ENCODE results near the gene SEMA3A. TPM values are rescaled to one million over a fixed set of nuclear protein-coding genes. Genes with fewer than 3 reads are reported as not detected.

SEMA3A gene
- 25.6 and 138 TPM in 2 replicates for total RNA-seq

DNA sequence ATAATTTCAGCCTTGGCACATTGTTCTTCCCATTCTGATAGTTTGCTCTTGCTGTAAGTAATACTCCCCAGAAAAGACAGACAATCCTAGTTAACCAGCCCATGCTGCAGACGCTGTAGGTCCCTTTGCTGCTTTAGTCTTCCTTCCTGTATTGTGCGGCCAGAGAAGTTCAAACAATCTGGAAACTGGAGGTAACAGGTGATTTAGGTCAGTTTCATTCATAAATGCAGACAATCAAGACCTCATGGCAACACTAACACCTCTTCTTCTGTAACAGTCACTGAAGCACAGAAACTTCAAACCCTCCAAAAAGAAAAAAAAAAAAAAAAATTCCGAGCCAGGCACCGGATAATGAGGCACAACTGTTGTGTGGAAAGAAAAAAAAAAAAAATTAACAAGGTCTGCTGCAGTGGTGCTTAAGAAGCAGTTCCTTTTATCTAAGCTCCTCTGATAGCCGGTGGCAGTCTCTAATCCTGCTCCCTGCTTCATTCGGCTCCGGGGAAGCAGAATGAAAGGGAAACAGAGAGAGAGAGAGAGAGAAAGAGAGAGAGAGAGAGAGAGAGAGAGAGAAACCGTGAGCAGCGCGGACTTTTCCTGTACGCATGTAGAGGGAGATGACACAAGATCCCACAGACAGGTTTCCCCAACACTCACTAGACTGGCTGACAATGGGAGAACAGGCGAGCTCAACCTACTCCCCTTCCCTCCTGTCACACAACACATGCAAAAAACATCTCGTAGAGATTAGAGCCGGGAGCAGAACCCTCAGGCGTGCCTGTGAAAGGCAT is at the start of gene SEMA3A:
TSS of gene SEMA3A (minus strand) at position 306 of the 788 bp plus-strand sequence. CDS start at position 103, 203 bp downstream.

All from tracheal epithelial cell (primary cell).